IPS-15b (cell line): ENCODE results near the gene EFNA4.
A peak's percentile ranks its signal among the peaks of the same experiment; 100 is the strongest.

Source experiments
- H3K27me3 ChIP-seq: one replicate; pipeline ENCODE4 v1.6.1; 2013; ENCODE audit warnings: low read length; ENCODE audit not compliant: control insufficient read depth, insufficient read depth
- H3K36me3 ChIP-seq: one replicate; pipeline ENCODE4 v1.6.1; 2013; ENCODE audit warnings: low read length; ENCODE audit not compliant: control insufficient read depth, insufficient read depth
- H3K4me1 ChIP-seq: one replicate; pipeline ENCODE4 v1.6.1; 2013; ENCODE audit warnings: mild to moderate bottlenecking, low read length; ENCODE audit not compliant: control insufficient read depth, insufficient read depth
- H3K4me3 ChIP-seq: one replicate; pipeline ENCODE4 v1.5.1; 2013; ENCODE audit warnings: low read depth, low read length
- H3K9ac ChIP-seq: one replicate; pipeline ENCODE4 v1.6.1; 2013; ENCODE audit warnings: low read depth, mild to moderate bottlenecking, low read length
- H3K9me3 ChIP-seq: one replicate; pipeline ENCODE4 v1.6.1; 2013; ENCODE audit warnings: mild to moderate bottlenecking, low read length; ENCODE audit not compliant: control insufficient read depth, insufficient read depth

Gene EFNA4

GRCh38 chr1:155048449-155049334 lies 14.8 kb upstream of the EFNA4 start:
- Histone ChIP-seq H3K9ac (no peak overlapping the region), H3K4me3 (no peak overlapping the region)

GRCh38 chr1:155049651-155050559 lies 13.6 kb upstream of the EFNA4 start:
- H3K4me3 ChIP-seq, result peak overlapping the region; percentile 92
- peak overlapping the region; percentile 41 for H3K9ac ChIP-seq
- H3K4me1 ChIP-seq, result peaks cover 3% of the 10 kb centered on the region
- peaks cover 35% of the 10 kb centered on the region for H3K27me3 ChIP-seq
- no peaks in the 10 kb centered on the region for H3K9me3 ChIP-seq
- H3K36me3 ChIP-seq, result no peaks in the 10 kb centered on the region

More at GRCh38 chr1:155048449-155049334, 14.8 kb upstream of the EFNA4 start:
- Histone ChIP-seq H3K27me3 (peaks cover 35% of the 10 kb centered on the region), H3K9me3 (no peaks in the 10 kb centered on the region), H3K36me3 (no peaks in the 10 kb centered on the region), H3K4me1 (peaks cover 3% of the 10 kb centered on the region)

GRCh38 chr1:155050560-155051341 lies 12.8 kb upstream of the EFNA4 start, which contains the start of gene ADAM15:
Gene ADAM15, plus strand, starts transcription at chr1:155051316. Its CDS starts 71 bp downstream, at chr1:155051387.
- H3K4me3 ChIP-seq, result peak within 1 kb of the TSS; percentile 92
- peaks cover 3% of the 10 kb centered on the region for H3K4me1 ChIP-seq

GRCh38 chr1:155051342-155051776 lies 12.2 kb upstream of the EFNA4 start:
- Histone ChIP-seq H3K4me1 (peaks cover 3% of the 10 kb centered on the region), H3K9me3 (no peaks in the 10 kb centered on the region), H3K9ac (no peak overlapping the region), H3K27me3 (peaks cover 35% of the 10 kb centered on the region), H3K36me3 (no peaks in the 10 kb centered on the region), H3K4me3 (peak overlapping the region; percentile 65)

More at GRCh38 chr1:155050560-155051341, 12.8 kb upstream of the EFNA4 start, which contains the start of gene ADAM15:
- Histone ChIP-seq H3K9me3 (no peaks in the 10 kb centered on the region), H3K36me3 (no peaks in the 10 kb centered on the region), H3K27me3 (peaks cover 35% of the 10 kb centered on the region), H3K9ac (peak within 1 kb of the TSS; percentile 73)

GRCh38 chr1:155051777-155052398 lies 11.7 kb upstream of the EFNA4 start:
- Histone ChIP-seq H3K9me3 (no peaks in the 10 kb centered on the region), H3K36me3 (no peaks in the 10 kb centered on the region), H3K4me3 (peak overlapping the region; percentile 65), H3K9ac (no peak overlapping the region), H3K27me3 (peaks cover 35% of the 10 kb centered on the region), H3K4me1 (peaks cover 3% of the 10 kb centered on the region)

- peaks cover 3% of the 10 kb centered on the region for H3K36me3 ChIP-seq
- H3K27me3 ChIP-seq, result peaks cover 35% of the 10 kb centered on the region
- H3K9ac ChIP-seq, result no peak overlapping the region
- H3K4me1 ChIP-seq, result peaks cover 3% of the 10 kb centered on the region
- peak overlapping the region; percentile 65 for H3K4me3 ChIP-seq
- H3K9me3 ChIP-seq, result no peaks in the 10 kb centered on the region
Measured at GRCh38 chr1:155052439-155053395, 10.8 kb upstream of the EFNA4 start.

- H3K36me3 ChIP-seq, result peaks cover 3% of the 10 kb centered on the region
- no peaks in the 10 kb centered on the region for H3K9me3 ChIP-seq
- H3K4me3 ChIP-seq, result no peak overlapping the region
- no peak overlapping the region for H3K9ac ChIP-seq
- H3K27me3 ChIP-seq, result peaks cover 35% of the 10 kb centered on the region
- peaks cover 3% of the 10 kb centered on the region for H3K4me1 ChIP-seq
Measured at GRCh38 chr1:155053531-155054105, 9.9 kb upstream of the EFNA4 start.

- Histone ChIP-seq H3K9ac (no peak overlapping the region), H3K27me3 (peaks cover 14% of the 10 kb centered on the region), H3K36me3 (peaks cover 3% of the 10 kb centered on the region), H3K9me3 (no peaks in the 10 kb centered on the region), H3K4me1 (no peaks in the 10 kb centered on the region), H3K4me3 (no peak overlapping the region)
Measured at GRCh38 chr1:155057104-155057503, 6.4 kb upstream of the EFNA4 start.

- Histone ChIP-seq H3K36me3 (peaks cover 3% of the 10 kb centered on the region), H3K27me3 (peaks cover 7% of the 10 kb centered on the region), H3K9ac (no peak overlapping the region), H3K4me1 (no peaks in the 10 kb centered on the region), H3K4me3 (no peak overlapping the region), H3K9me3 (no peaks in the 10 kb centered on the region)
Measured at GRCh38 chr1:155057788-155058211, 5.7 kb upstream of the EFNA4 start.

- Histone ChIP-seq H3K4me3 (no peak overlapping the region), H3K27me3 (no peaks in the 10 kb centered on the region), H3K9me3 (no peaks in the 10 kb centered on the region), H3K9ac (no peak overlapping the region), H3K36me3 (peaks cover 3% of the 10 kb centered on the region), H3K4me1 (peaks cover 7% of the 10 kb centered on the region)
Measured at GRCh38 chr1:155060736-155061135, 2.8 kb upstream of the EFNA4 start.
